Lower leg skin (tissue), 4 donors: ENCODE data around the gene MAN1A1. TPM values are rescaled to one million over a fixed set of nuclear protein-coding genes. Genes with fewer than 3 reads are reported as not detected.

ENCODE experiments used
- DNase-seq, 2 donors: peaks; one replicate each; pipeline ENCODE4 v3.0.0-alpha.2; 2019; ENCODE audit warnings: low spot score in 2 of 2
- H3K4me3 ChIP-seq: fragments of 200-600 bp; sonication (generic); 2 replicates; pipeline ENCODE4 v1.5.1; 2017; ENCODE audit warnings: mild to moderate bottlenecking, low read depth; ENCODE audit not compliant: poor library complexity, severe bottlenecking
- POLR2A ChIP-seq, 2 donors: fragments of 450-650 bp; IDR thresholded peaks; one replicate each; pipeline ENCODE4 v1.6.1; 2016 to 2017; ENCODE audit warnings: antibody characterized with exemption in 2 of 2, mild to moderate bottlenecking in 1 of 2, moderate library complexity in 1 of 2
- WGBS, 2 donors: methylation state at CpG; one replicate each; pipeline ENCODE4 v1.1.5; 2018; 5-methylcytosine and 5-hydroxymethylcytosine counted together
- intact Hi-C: fragments of 100-400 bp; cut with DNase I; formaldehyde crosslinking; loops from one replicate; pipeline ENCODE4 v1.15.0; 2023; ENCODE audit warnings: low total_unique reads
- total RNA-seq, 4 donors: library from RNA; depleted of rRNA; stranded (reverse); fragments of >200 nt; gene quantifications; one replicate each; pipeline ENCODE4 v1.1.0, GENCODE V29; 2016
- TF ChIP-seq, protein P1 (sequence below), 3 donors: fragments of 450-650 bp; IDR thresholded peaks; one replicate each; pipeline ENCODE4 v1.5.1; 2016; ENCODE audit warnings: antibody characterized with exemption in 3 of 3, mild to moderate bottlenecking in 3 of 3, moderate library complexity in 2 of 3

Gene MAN1A1
- total RNA-seq, 4 donors from 2014 or later = 33.5 to 85.7 (median 37.1) TPM

GRCh38 chr6:119307056-119307455, 42.5 kb downstream of the MAN1A1 start:
- no peak overlapping the region for H3K4me3 ChIP-seq
- TF ChIP-seq, protein P1, sequence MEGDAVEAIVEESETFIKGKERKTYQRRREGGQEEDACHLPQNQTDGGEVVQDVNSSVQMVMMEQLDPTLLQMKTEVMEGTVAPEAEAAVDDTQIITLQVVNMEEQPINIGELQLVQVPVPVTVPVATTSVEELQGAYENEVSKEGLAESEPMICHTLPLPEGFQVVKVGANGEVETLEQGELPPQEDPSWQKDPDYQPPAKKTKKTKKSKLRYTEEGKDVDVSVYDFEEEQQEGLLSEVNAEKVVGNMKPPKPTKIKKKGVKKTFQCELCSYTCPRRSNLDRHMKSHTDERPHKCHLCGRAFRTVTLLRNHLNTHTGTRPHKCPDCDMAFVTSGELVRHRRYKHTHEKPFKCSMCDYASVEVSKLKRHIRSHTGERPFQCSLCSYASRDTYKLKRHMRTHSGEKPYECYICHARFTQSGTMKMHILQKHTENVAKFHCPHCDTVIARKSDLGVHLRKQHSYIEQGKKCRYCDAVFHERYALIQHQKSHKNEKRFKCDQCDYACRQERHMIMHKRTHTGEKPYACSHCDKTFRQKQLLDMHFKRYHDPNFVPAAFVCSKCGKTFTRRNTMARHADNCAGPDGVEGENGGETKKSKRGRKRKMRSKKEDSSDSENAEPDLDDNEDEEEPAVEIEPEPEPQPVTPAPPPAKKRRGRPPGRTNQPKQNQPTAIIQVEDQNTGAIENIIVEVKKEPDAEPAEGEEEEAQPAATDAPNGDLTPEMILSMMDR (IDR thresholded peaks at IDR 0.05) = no peak
- no peak for TF ChIP-seq POLR2A (IDR thresholded peaks at IDR 0.05)
- intact Hi-C loops = no loop called here
- 54 to 61% methylated on average over 1 of the region's 1 CpG for WGBS, 2 donors
- DNase-seq = no peak

GRCh38 chr6:119306396-119306968, 43.1 kb downstream of the MAN1A1 start:
- WGBS, 2 donors = 45 to 57% methylated on average over 4 of the region's 4 CpGs

DNA sequence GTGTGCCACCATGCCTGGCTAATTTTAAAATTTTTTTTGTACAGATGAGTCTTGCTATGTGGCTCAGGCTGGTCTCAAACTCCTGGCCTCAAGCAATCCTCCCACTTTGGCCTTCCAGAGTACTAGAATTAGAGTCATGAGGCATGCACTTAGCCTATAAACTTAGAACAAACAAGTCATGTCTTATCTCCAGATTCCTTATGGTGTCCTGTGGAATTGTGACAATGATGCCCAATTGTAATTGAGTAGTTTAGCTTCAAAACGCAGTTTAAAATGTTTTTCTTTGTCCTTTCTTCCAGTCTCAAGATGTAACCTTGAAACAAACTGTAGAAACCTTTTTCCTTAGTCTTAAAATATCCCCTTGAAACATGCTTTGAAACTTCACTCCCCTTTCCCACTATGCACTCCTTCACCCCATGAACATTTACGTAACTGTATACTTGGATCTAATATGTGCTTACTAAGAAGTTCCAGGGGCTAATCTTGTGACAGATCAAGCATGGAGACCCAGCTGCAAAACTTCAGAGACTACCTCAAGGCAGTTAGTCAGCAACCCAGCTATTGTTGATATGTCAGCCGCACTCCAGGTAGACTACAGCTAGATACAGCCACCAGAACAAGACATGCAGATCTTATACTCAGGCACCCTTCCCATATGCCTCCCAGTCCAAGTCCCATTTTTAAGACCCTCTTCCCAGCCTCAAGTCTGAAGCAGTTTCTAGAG, 46.2 kb downstream of the MAN1A1 start:
- DNase-seq = no peak
- 92 to 94% methylated on average over 3 of the region's 3 CpGs for WGBS, 2 donors
- TF ChIP-seq, protein P1 (IDR thresholded peaks at IDR 0.05) = no peak
- no peak for TF ChIP-seq POLR2A (IDR thresholded peaks at IDR 0.05)
- no peak overlapping the region for H3K4me3 ChIP-seq
- intact Hi-C loops = no loop called here

More at GRCh38 chr6:119306396-119306968, 43.1 kb downstream of the MAN1A1 start:
- no peak for DNase-seq
- TF ChIP-seq, protein P1 (IDR thresholded peaks at IDR 0.05) = no peak
- intact Hi-C loops = no loop called here
- no peak overlapping the region for H3K4me3 ChIP-seq

- intact Hi-C loops = no loop called here
- DNase-seq = no peak
- TF ChIP-seq, protein P1 (IDR thresholded peaks at IDR 0.05) = no peak
- no peak for TF ChIP-seq POLR2A (IDR thresholded peaks at IDR 0.05)
- 94 to 96% methylated on average over 1 of the region's 1 CpG for WGBS, 2 donors
- H3K4me3 ChIP-seq = no peak overlapping the region
These were observed 48.1 kb downstream of the MAN1A1 start for GRCh38 chr6:119301429-119301828.

DNA sequence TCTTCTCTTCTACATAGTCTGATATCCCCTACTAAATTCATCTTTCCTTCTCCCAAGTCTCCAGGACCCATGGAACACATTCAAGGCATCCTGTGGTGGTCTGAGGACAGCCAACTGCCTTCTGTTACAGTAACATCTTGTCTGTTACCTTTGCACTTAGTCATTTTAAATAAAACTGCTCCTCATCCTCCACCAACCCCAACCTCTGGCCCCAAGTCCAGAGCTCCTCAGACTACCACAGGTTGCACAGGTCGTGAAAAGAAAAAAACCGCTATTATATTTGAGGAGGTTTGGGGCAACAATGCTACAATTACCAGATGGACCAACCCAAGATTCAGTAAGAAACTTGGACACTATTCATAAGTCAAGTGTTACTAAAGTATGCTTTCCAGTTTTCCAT, 49.9 kb downstream of the MAN1A1 start:
- H3K4me3 ChIP-seq = no peak overlapping the region
- TF ChIP-seq, protein P1 (IDR thresholded peaks at IDR 0.05) = no peak
- TF ChIP-seq POLR2A (IDR thresholded peaks at IDR 0.05) = no peak
- DNase-seq = no peak
- WGBS, 2 donors = 95 to 97% methylated on average over 2 of the region's 2 CpGs
- intact Hi-C loops = no loop called here
